SIG-M5 treated with dmso at 0.1 percent for 504 hours (cell line): ENCODE measurements around the gene PAX2.

Source experiments
- DNase-seq: peaks from one replicate; lab custom pipeline; 2025; ENCODE audit not compliant: unreplicated experiment; lab: John Stamatoyannopoulos, UW

Gene PAX2

GRCh38 chr10:100784126-100784525, 38.7 kb downstream of the PAX2 start:
- DNase-seq = no peak

GRCh38 chr10:100786591-100786990, 41.2 kb downstream of the PAX2 start:
- no peak for DNase-seq

- no peak for DNase-seq
Observed at GRCh38 chr10:100788002-100788903, 42.9 kb downstream of the PAX2 start.

GRCh38 chr10:100790761-100791208, 45.4 kb downstream of the PAX2 start:
- DNase-seq = no peak

- DNase-seq = no peak
Observed at GRCh38 chr10:100791369-100792058, 46.1 kb downstream of the PAX2 start.

GRCh38 chr10:100792574-100792973, 47.2 kb downstream of the PAX2 start:
- DNase-seq = no peak

GRCh38 chr10:100793055-100793454, 47.7 kb downstream of the PAX2 start:
- no peak for DNase-seq

- DNase-seq = no peak
Observed at GRCh38 chr10:100799881-100800280, 54.5 kb downstream of the PAX2 start.

- no peak for DNase-seq
Observed at GRCh38 chr10:100800931-100801330, 55.5 kb downstream of the PAX2 start.

- no peak for DNase-seq
Observed at GRCh38 chr10:100802196-100802595, 56.8 kb downstream of the PAX2 start.

GRCh38 chr10:100802607-100803006, 57.2 kb downstream of the PAX2 start:
- no peak for DNase-seq

GRCh38 chr10:100803492-100803891, 58.1 kb downstream of the PAX2 start:
- no peak for DNase-seq

GRCh38 chr10:100803908-100804307, 58.5 kb downstream of the PAX2 start:
- DNase-seq = no peak

- no peak for DNase-seq
Observed at GRCh38 chr10:100805543-100806355, 60.4 kb downstream of the PAX2 start.

- no peak for DNase-seq
Observed at GRCh38 chr10:100806356-100806645, 60.9 kb downstream of the PAX2 start.

GRCh38 chr10:100807241-100807951, 62.0 kb downstream of the PAX2 start:
- DNase-seq = no peak

- DNase-seq = no peak
Observed at GRCh38 chr10:100808876-100809275, 63.5 kb downstream of the PAX2 start.

- no peak for DNase-seq
Observed at GRCh38 chr10:100810091-100810834, 64.9 kb downstream of the PAX2 start.

- no peak for DNase-seq
Observed at GRCh38 chr10:100810835-100811116, 65.4 kb downstream of the PAX2 start.

- DNase-seq = no peak
Observed at GRCh38 chr10:100811261-100811660, 65.9 kb downstream of the PAX2 start.
